GM18502 (cell line): Measurements from ENCODE around the gene TC2N.
"Not testable (repeated sequence)": the region's sequence is repeated elsewhere in the genome, so short reads cannot be mapped to it uniquely, and the experiment has no call there.

ENCODE experiments used
- ATAC-seq: cut with Tn5 transposase; IDR thresholded peaks from one replicate; pipeline ENCODE4 v1.9.1; 2021; ENCODE audit warnings: mild to moderate bottlenecking; ENCODE audit not compliant: unreplicated experiment, poor library complexity

TC2N gene

GRCh38 chr14:91774140-91775096 lies 92.9 kb downstream of the TC2N start:
- no peak for ATAC-seq

DNA sequence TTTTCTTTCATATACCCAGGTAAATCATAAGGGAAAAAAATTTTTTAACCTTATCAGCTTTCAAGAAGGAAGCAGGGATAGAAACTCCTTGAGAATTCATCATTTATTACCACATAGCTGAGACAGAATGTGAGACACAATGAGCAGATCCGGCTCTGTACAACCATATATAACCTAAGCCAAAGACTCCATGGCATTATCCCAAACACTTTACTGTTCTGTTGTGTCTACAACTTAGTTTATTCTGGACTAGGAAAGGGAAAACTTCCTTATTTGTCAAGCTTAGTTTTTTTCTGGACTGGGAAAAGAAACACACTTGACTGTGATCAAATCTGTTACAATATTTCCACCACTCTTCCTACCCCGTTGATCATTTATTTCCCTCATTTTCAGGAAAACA lies 97.2 kb downstream of the TC2N start:
- ATAC-seq = no peak

DNA sequence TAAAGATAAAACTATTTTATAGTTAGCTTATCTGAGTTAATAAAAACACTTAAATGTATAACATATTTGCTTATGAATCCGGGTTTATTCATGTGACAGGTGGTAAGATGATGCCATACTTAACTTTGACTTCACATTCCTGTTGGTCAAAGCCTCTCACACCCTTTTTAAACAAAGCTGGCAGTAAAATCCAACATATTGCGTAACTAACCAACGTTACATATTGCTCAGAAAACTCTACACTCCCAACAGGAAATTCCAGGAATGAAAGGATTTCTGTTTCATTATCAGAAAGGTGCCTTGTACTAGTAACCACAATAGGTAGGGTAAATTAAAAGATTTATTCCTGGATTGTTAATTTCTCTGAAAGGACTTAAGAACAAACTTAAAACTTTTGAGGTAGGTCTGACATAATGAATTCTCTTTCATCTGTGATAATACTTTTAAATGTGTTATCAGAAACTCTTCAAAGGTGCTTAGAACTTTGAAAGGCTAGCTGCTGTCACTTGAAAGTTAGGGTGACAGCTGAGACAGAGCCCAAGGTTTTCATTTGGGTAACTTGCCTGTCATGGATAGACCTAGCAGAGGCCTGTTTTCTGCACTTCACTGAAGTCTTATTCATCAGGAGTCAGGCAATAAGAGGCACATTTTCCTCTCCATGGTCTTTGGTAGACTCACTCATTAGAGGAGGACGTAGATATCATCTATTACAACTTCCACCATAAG lies 111.6 kb downstream of the TC2N start:
- ATAC-seq = no peak

DNA sequence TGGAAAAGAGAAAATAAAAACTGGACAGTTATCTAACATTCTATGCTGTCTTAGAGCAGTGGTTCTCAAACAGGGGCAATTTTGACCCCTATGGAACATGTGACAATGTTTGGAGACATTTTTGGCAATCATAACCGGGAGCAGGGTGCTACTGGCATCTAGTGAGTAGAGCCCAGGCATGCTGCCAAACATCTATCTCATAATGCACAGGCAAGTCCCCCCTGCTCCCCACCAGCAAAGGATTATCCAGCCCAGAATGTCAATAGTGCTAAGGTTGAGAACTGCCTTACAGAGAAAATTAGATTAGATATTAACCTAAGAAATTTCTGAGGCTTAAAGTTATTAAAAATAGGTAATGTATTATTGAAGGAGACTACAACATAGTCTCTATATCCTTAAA lies 112.5 kb downstream of the TC2N start:
- ATAC-seq = no peak

- no peak for ATAC-seq
These were observed 113.2 kb downstream of the TC2N start for GRCh38 chr14:91754185-91754584.

DNA sequence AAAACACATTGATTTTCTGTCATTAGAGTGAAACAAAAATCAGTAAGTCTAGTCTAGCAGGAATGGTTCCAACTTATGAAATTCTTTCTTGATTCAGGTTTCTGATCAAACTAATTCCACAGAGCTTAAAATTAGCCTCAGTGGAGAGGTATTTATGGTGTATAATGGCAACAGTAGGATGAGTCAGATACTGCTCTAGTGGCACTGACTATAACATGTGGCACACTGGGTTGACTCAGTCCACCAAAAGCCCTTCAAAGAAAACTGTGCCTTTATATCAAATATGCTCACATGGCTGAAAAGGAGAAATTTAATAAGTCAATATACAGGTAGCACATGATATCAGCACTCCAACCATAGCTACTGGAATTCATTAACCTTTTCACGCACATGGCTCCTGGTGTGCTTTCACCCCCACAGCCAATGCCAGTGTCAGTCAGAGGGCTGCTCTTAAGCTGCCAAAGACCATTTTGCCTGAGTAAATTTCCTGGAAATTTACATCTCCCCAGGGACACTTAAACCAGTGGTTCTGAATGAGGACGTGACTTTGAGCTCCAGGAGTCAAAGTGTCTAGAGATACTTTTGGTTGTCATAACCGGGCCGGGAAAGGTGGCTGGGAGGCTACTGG lies 113.7 kb downstream of the TC2N start:
- no peak for ATAC-seq

DNA sequence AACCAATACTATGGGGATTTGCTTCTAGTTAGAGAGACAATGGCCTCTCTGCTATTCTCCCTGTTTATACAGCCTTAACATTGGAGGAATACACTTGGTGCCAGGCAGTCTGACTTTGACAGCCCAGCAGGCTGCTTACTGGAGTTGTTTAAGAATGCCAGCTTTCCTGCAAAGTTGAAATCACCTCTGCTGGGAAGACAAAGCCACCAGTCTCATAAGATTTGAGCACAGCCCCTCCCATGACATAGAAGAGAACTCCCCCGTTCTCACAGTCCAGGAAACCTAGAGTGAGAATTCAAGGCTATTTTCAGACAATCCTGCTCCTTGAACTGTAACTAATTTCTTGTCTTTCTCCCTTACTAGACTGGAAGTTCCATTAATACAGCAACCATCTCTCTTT lies 114.4 kb downstream of the TC2N start:
- ATAC-seq = no peak

DNA sequence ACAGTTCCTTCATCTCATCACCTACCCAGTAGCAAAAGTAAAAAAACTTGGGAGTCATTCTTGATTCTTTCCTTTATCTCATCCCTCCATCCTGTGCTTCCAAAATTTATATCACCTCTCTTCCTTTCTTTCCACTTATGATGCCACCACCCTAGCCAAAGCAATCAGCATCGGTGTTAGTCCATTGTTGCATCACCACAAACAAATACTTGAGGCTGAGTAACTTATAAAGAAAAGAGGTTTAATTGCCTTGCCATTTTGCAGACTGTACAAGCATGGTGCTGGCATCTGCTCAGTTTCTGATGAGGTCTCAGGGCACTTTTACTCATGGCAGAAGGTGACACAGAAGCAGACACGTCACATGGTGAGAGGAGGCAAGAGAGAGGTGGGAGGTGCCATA lies 115.6 kb downstream of the TC2N start:
- no peak for ATAC-seq

DNA sequence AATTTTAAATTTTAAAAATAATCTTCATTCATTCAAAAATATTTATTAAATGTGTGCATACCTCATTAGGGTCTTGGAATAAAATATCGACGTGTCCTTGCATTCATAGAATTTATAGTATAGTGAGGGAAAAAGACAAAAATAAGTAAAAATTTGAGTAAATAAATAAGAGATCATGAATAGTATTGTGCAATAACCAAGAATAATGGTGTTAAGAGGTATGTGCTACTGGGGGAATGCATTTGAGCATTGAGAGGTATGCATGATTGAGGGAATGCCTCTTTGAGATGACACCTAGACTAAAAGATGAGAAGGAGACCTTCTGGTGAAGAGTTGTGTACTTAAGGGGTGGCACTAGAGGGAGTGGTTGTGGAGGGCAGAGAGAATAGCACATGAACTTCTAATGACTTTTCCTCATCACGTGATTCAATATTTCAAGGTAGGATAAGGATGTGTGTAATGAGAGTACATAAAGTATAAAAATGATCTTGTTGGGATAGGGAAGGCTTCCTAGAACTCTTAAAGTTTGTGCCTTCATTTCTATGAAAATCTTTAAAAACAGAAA lies 116.6 kb downstream of the TC2N start:
- ATAC-seq = no peak

DNA sequence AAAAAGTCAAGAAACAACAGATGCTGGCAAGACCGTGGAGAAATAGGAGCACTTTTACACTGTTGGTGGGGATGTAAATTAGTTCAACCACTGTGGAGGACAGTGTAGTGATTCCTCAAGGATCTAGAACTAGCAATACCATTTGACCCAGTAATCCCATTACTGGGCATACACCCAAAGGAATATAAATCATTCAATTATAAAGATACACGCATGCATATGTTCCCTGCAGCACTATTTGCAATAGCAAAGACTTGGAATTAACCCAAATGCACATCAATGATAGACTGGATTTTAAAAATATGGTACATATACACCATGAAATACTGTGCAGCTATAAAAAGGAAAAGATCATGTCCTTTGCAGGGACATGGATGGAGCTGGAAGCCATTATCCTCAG lies 117.5 kb downstream of the TC2N start:
- no peak for ATAC-seq

- ATAC-seq = no peak
These were observed 119.3 kb downstream of the TC2N start for GRCh38 chr14:91748049-91748448.

GRCh38 chr14:91745344-91745743 lies 122.0 kb downstream of the TC2N start:
- no peak for ATAC-seq

- no peak for ATAC-seq
These were observed 123.3 kb downstream of the TC2N start for GRCh38 chr14:91744068-91744480.

GRCh38 chr14:91743305-91743653 lies 124.1 kb downstream of the TC2N start:
- no peak for ATAC-seq

GRCh38 chr14:91742621-91743304 lies 124.6 kb downstream of the TC2N start:
- ATAC-seq = no peak

GRCh38 chr14:91739867-91740266 lies 127.5 kb downstream of the TC2N start:
- ATAC-seq = not testable (repeated sequence)

DNA sequence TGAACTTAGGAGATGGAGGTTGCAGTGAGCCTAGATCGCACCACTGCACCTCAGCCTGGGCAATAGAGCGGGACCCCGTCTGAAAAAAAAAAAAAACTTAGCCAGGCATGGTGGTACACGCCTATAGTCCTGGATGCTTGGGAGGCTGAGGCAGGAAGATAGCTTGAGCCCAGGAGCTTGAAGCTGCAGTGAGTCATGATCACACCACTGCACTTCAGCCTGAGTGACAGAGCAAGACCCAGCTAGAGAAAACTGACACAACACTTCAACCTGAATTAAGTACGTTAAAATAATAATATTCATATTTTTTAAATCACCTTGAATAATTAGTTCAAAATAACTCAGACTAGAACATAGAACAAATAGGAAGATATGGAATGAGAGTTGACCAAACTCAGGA lies 129.7 kb downstream of the TC2N start:
- no peak for ATAC-seq

DNA sequence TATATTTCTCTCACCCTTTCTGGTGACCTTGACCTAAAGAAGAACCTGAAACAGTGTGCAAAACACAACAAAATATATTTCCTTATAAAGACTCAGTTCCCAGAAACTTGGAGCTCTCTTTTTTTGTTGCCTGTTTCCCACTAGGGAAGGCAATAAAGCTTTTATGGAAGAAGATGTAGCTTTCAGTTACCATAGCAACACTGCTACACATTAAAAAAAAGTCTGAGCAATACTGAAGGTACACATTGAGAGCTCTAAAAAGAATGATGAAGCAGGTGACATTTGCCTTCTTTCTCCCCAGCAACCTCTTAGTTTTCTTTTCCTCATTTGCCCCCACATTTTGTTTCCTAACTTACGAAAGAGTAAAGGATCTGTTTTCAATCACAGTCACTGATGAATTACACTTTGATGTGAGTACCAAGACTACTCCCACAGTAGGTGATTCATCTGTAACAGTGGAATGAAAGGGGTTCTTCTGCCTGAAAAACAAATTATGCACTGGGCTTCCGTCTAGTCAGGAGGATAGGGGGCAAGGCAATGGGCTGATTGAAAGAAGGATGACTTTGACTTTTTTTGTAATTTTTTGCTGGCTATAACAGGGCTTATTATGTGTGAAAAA lies 134.4 kb downstream of the TC2N start:
- no peak for ATAC-seq

- ATAC-seq = no peak
These were observed 134.9 kb downstream of the TC2N start for GRCh38 chr14:91732439-91732838.

GRCh38 chr14:91731986-91732385 lies 135.3 kb downstream of the TC2N start, which contains the start of gene CATSPERB:
Gene CATSPERB (minus strand): TSS chr14:91732086. CDS start chr14:91729479, 2,607 bp downstream.
- ATAC-seq = no peak
